Thymus (tissue), 14 donors: ENCODE measurements around the gene SPTSSB. TPM values are rescaled to one million over a fixed set of nuclear protein-coding genes. Genes with fewer than 3 reads are reported as not detected.

Experiments
- DNase-seq, 9 donors: peaks; one replicate each; pipeline ENCODE4 v3.0.0-alpha.2; 2013; ENCODE audit warnings: low spot score in 9 of 9, low read depth in 6 of 9, missing footprints in 1 of 9
- H3K27ac ChIP-seq, 2 donors: one replicate each; pipeline ENCODE4 v1.5.1; 2013; ENCODE audit warnings: control low read depth in 1 of 2, low read depth in 1 of 2, low read length in 1 of 2, mild to moderate bottlenecking in 1 of 2, moderate library complexity in 1 of 2
- H3K27me3 ChIP-seq, 2 donors: one replicate each; pipeline ENCODE4 v1.5.1; 2013; ENCODE audit warnings: low read length in 1 of 2; ENCODE audit not compliant: control insufficient read depth in 2 of 2, insufficient read depth in 1 of 2
- H3K36me3 ChIP-seq, 2 donors: one replicate each; pipeline ENCODE4 v1.5.1; 2013; ENCODE audit warnings: low read length in 1 of 2, mild to moderate bottlenecking in 1 of 2, moderate library complexity in 1 of 2; ENCODE audit not compliant: control insufficient read depth in 2 of 2, insufficient read depth in 2 of 2
- H3K4me1 ChIP-seq, 2 donors: one replicate each; pipeline ENCODE4 v1.5.1; 2013; ENCODE audit warnings: low read length in 2 of 2; ENCODE audit not compliant: control insufficient read depth in 2 of 2, insufficient read depth in 2 of 2
- H3K4me3 ChIP-seq, 2 donors: one replicate each; pipeline ENCODE4 v1.5.1; 2013; ENCODE audit warnings: low read length in 2 of 2, control low read depth in 1 of 2, mild to moderate bottlenecking in 1 of 2
- H3K9me3 ChIP-seq, 2 donors: one replicate each; pipeline ENCODE4 v1.5.1; 2013; ENCODE audit warnings: low read length in 1 of 2, mild to moderate bottlenecking in 1 of 2; ENCODE audit not compliant: control insufficient read depth in 2 of 2, insufficient read depth in 1 of 2
- WGBS: extraction: QIAGEN DNeasy Blood & Tissue Kit; methylation state at CpG from one replicate; pipeline ENCODE4 v1.1.7; 2013; 5-methylcytosine and 5-hydroxymethylcytosine counted together
- long read RNA-seq, 10 donors: transcript quantifications; one replicate each; lab custom pipeline, GENCODE V29; 2026
- polyA plus RNA-seq: library from polyadenylated mRNA; stranded (reverse); fragments of 200-250 nt; gene quantifications from one replicate; pipeline ENCODE4 v1.2.3, GENCODE V29; 2013
- total RNA-seq: library from RNA; stranded (reverse); fragments of 120-200 nt; gene quantifications from one replicate; pipeline ENCODE4 v1.2.4, GENCODE V29; 2013
- donor health status: healthy.

Gene SPTSSB, protein sequence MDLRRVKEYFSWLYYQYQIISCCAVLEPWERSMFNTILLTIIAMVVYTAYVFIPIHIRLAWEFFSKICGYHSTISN
- total RNA-seq (0.52 TPM), polyA plus RNA-seq (3.3 TPM)
- long read RNA-seq, donor 1 = 0 reads
- long read RNA-seq, donor 2 = 0 reads
- long read RNA-seq, donor 3, partial matches to known transcripts = 0 of 1 reads
- long read RNA-seq, donor 3, other reads (novel, unspliced or antisense) = 0 of 1 reads
- long read RNA-seq, donor 4 = 0 reads
- long read RNA-seq, donor 5, partial matches to known transcripts = 0 of 2 reads
- long read RNA-seq, donor 5, other reads (novel, unspliced or antisense) = 0 of 2 reads
- long read RNA-seq, donor 6, partial matches to known transcripts = 0 of 2 reads
- long read RNA-seq, donor 6, other reads (novel, unspliced or antisense) = 0 of 2 reads
- long read RNA-seq, donor 7 = 0 reads
- long read RNA-seq, donor 8 = 0 reads
- long read RNA-seq, donor 9 = 0 reads
- long read RNA-seq, donor 10 = 0 reads

DNA sequence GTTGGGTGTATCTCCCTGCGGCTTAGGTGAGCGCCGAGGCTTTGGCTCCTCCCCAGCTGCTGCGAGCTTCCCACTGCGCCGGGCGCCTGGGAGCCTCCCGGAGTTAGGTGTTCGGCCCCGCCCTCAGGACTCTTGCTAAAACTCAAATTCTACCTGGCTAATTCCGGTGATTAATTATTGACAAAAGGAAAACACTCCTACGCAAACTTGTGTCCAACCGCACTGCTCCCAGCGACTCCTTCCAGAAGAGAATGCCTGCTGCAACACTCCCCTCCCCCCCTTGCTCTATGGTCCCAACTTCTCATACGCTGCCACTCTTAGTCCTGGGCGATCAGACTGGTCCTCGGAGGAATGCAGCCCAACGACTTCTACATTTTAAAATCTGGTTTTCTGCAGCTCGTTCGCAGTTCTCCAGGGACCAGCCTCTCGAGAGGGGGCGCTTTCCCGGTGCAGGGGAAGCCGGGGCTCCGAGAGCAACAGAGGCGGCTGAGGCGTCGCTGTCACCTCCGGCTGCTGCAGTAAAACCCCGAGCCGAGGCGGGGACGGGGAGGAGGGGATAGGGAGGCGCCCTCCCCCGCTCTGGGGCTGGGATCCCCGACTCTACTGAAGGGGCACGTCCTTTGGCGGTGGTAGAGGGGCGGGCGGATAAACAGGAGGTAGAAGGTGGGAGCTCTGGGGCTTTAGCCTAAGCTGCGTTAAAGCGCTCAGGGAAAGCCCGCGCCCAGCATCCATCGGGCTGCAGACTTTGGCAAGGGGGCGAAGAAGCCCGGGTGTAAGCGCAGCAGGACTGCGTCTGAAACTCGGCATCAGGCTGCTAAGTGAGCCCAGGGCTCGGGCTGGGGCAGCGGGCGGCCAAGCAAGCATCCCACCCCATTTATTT lies at the start of gene SPTSSB:
SPTSSB (minus strand) TSS at position 77 of the 880 bp plus-strand sequence. CDS start 25,194 bp downstream, outside the sequence.
- H3K27me3 ChIP-seq = peaks cover 26 to 71% of the 10 kb centered on the region in 2 donors
- peaks cover 0 to 10% of the 10 kb centered on the region in 2 donors for H3K9me3 ChIP-seq
- H3K27ac ChIP-seq = no peak within 1 kb of the TSS
- H3K4me3 ChIP-seq = peak within 1 kb of the TSS; percentile 24 to 26
- H3K36me3 ChIP-seq = no peaks in the 10 kb centered on the region
- 2% methylated on average over 53 of the region's 53 CpGs for WGBS
- peaks cover 0 to 16% of the 10 kb centered on the region in 2 donors for H3K4me1 ChIP-seq
- DNase-seq = peak in 3 of 9 donors; percentile 13 to 53 (median 30)

DNA sequence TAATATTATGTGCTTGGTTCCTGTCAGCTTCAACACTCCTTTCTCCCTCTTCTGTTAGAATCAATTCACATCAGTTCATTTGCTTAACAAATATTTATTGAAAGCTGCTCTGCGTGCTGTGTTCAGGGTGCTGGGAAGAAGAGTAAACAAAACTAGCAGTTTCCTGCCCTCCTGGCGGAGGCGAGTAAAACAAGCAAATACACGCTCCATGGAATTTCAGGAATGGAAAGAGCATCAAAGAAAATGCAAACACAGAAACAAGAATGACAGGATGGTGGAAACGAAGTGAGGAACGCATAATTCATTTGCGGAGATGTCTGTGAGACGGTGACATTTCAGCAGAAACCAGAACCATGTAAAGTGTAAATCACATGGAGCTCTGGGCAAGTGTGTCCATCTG lies 49.4 kb upstream of the SPTSSB start:
- WGBS = 93% methylated on average over 8 of the region's 8 CpGs
- Histone ChIP-seq H3K9me3 (no peaks in the 10 kb centered on the region), H3K27me3 (peaks cover 0 to 2% of the 10 kb centered on the region in 2 donors), H3K36me3 (no peaks in the 10 kb centered on the region), H3K4me3 (no peak overlapping the region), H3K27ac (no peak overlapping the region), H3K4me1 (peaks cover 0 to 3% of the 10 kb centered on the region in 2 donors)
- no peak for DNase-seq

DNA sequence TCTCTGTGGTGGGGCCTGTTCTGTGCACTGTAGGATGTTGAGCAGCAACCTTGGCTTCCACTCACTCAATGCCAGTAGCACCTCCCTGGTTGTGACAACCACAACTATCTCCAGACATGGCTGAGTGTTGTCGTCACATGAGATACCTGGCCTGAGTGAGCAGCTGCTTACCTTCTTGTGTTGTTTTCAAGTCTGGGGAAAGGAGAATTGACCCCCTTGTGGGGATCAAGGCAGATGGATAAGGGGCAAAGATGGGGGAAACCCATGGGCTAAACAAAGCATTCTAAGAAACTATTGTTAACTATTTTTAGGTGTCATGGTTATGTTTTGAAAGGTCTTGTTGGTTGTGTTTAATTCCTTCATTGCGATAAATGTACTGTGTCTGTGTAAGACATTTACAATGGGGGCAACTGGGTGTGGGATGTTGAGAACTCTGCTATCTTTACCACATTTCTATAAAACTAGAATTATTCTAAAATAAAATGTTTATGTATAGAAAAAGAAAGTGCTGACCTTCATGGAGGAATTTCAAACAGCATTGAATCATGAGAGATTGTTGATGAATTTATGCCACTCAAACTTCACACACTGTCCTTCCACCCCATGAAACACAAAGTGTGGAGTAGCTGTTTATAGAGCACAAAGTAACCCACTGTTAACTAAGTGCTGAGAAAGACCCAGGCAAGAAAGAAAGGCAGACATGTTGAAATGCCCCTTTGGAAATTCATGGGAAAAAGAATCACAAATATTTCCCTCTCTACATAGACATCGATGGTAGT lies 48.4 kb upstream of the SPTSSB start:
- H3K27me3 ChIP-seq = peaks cover 0 to 2% of the 10 kb centered on the region in 2 donors
- H3K4me3 ChIP-seq = no peak overlapping the region
- 97% methylated on average over 3 of the region's 3 CpGs for WGBS
- H3K9me3 ChIP-seq = no peaks in the 10 kb centered on the region
- peaks cover 0 to 3% of the 10 kb centered on the region in 2 donors for H3K4me1 ChIP-seq
- H3K36me3 ChIP-seq = no peaks in the 10 kb centered on the region
- no peak overlapping the region for H3K27ac ChIP-seq
- no peak for DNase-seq

DNA sequence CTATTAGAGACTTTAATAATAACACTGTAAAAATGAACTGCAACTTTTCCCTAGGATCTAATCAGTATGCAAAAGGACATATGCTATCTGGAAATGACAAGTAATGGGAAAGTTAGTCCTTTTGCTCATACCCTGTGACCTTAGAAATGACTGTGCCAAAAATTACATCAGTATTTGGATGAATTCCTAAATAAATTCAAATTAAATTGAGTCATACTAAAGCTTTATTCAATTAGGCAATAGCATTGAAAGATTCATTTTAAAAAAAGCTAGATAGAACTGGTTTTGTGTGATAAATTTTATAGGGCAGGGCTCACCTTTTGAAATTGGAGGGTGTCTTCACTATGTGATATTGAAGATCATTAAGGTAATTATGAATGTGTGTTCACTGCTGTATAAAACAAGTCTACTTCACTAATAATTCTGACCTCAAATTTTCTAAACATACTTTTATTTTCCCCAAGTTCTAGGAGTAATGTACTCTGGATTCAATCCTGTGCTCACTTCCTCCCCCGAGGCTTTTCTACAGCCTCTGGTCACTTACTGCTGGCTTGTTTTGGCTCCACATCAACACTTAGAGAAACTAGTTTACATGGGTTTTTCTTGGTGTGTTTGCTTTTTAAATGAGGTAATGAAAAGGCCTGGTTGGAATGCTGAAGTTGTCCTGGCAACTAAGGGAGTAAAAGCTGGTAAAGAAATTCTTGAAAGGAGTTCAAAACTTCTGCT lies 44.4 kb upstream of the SPTSSB start:
- H3K36me3 ChIP-seq = no peaks in the 10 kb centered on the region

DNA sequence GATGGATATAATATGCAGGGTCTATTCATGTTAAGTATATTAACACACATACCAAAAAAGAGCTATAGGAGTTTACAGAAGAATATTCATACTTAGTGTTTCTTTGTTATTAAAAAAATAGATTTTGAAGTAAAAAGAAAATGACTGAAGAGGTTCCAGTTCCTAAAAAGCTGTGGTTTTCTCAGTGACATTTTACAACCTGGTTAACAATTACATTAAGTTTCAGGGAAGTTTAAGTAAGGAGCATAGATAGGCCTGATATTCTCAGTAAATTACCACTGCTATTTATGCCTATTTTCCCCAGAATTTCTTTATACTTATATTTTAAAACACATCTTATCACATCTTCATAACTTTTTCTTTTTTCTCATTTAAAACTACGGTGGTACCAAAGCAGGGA lies 43.6 kb upstream of the SPTSSB start:
- Histone ChIP-seq H3K27ac (no peak overlapping the region), H3K4me1 (no peaks in the 10 kb centered on the region), H3K27me3 (peaks cover 0 to 2% of the 10 kb centered on the region in 2 donors), H3K9me3 (no peaks in the 10 kb centered on the region), H3K36me3 (no peaks in the 10 kb centered on the region), H3K4me3 (no peak overlapping the region)
- no peak for DNase-seq
- WGBS = 91% methylated on average over 1 of the region's 1 CpG

More for the DNA sequence above, 44.4 kb upstream of the SPTSSB start:
- Histone ChIP-seq H3K27ac (no peak overlapping the region), H3K9me3 (no peaks in the 10 kb centered on the region), H3K27me3 (peaks cover 0 to 2% of the 10 kb centered on the region in 2 donors), H3K4me3 (no peak overlapping the region), H3K4me1 (no peaks in the 10 kb centered on the region)
- 92% methylated on average over 1 of the region's 1 CpG for WGBS
- no peak for DNase-seq

DNA sequence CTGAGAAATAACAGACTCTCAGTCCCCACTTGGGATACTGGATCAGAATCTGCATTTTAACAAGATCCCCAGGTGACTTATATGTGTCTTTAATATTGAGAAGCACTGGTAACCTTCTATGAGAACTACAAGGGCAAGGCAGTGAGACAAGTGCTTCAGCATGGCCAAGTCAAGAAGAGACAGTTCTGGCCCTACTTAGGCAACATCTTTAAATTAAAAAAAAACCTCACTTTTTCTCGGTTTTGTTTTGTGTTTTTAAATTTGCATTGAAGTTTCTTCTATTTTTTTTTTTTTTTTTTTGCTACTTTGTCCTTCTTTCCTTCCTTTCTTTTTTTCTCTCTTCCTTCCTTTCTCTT lies 42.5 kb upstream of the SPTSSB start:
- 87% methylated on average over 1 of the region's 1 CpG for WGBS

DNA sequence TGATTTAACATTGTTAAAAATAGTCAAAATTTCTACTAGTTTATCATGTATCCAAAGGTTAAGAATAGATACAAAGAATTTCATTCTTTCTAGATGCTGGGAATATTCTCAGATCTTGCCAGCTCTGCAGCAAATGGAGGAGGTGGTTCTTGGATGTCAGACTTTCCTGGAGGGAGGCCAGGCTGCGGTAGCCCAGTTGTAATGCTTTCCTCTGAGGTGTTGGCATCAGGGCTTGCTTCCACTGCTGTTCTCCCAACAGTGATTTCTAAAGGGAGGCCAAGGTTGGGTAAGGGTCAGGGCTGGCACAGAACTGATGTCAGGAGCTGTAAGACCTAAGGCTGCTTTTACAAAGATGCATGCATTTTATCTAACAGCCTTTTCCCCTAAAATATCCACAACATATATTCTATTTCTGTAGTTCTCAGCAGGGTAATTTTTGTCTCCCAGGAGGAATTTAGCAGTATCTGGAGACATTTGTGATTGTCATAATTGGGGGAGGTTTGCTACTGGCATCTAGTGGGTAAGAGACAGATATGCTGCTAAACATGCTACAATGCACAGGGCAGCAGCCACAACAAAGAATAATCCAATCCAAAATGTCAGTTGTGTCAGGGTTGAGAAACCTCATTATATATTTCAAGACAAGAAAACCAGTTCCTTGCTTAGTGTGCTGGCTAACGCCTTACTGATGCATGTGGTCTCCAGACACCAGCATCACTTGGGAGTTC lies 42.0 kb upstream of the SPTSSB start:
- no peaks in the 10 kb centered on the region for H3K9me3 ChIP-seq
- H3K36me3 ChIP-seq = no peaks in the 10 kb centered on the region
- H3K4me3 ChIP-seq = no peak overlapping the region
- H3K27ac ChIP-seq = no peak overlapping the region
- WGBS = 91% methylated on average over 2 of the region's 2 CpGs
- no peaks in the 10 kb centered on the region for H3K27me3 ChIP-seq
- H3K4me1 ChIP-seq = no peaks in the 10 kb centered on the region
- DNase-seq = no peak

More for the DNA sequence above, 42.5 kb upstream of the SPTSSB start:
- DNase-seq = no peak
- Histone ChIP-seq H3K4me1 (no peaks in the 10 kb centered on the region), H3K4me3 (no peak overlapping the region), H3K36me3 (no peaks in the 10 kb centered on the region), H3K27me3 (no peaks in the 10 kb centered on the region), H3K9me3 (no peaks in the 10 kb centered on the region), H3K27ac (no peak overlapping the region)

DNA sequence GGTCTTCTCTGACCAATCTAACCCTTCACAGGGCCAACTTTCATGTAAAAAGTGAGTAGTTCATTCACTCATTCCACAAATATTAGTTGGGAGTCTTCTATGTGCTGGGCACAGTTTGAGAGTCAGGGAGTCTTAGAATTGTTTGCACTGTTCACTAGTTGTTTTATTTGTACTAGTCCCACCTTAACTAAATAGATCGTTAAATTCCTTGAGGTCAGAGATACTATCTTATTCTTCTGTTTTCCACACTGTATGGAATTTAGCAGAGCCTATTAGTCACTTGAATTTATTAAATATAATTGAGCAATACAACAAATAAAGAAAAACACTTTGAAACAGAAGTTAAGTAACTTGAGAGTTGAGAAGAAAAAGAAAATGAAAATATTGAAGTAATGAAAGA lies 40.8 kb upstream of the SPTSSB start:
- no peaks in the 10 kb centered on the region for H3K9me3 ChIP-seq
- DNase-seq = no peak
- H3K4me3 ChIP-seq = no peak overlapping the region
- H3K36me3 ChIP-seq = no peaks in the 10 kb centered on the region
- WGBS = 95% methylated on average over 1 of the region's 1 CpG
- H3K4me1 ChIP-seq = no peaks in the 10 kb centered on the region
- H3K27me3 ChIP-seq = no peaks in the 10 kb centered on the region
- no peak overlapping the region for H3K27ac ChIP-seq
